HepG2 (cell line): ENCODE data around the gene ZBTB17. TPM values are rescaled to one million over a fixed set of nuclear protein-coding genes. Genes with fewer than 3 reads are reported as not detected.
A peak's percentile ranks its signal among the peaks of the same experiment; 100 is the strongest.

Experiments
- AKAP8 ChIP-seq: sonication (generic); formaldehyde crosslinking; IDR thresholded peaks from 2 replicates; pipeline ENCODE4 v1.5.1; 2020; ENCODE audit warnings: mild to moderate bottlenecking, missing genetic modification reagents
- ATF1 ChIP-seq: IDR thresholded peaks from 2 replicates; pipeline ENCODE4 v1.6.1; 2016; ENCODE audit warnings: mild to moderate bottlenecking, control low read depth
- CHD2 ChIP-seq: IDR thresholded peaks from 2 replicates; pipeline ENCODE4 v1.6.1; 2011; ENCODE audit warnings: low read depth, low read length, improper control_type of control experiment
- HNRNPK ChIP-seq: fragments of 200-400 bp; formaldehyde crosslinking; IDR thresholded peaks from 2 replicates; pipeline ENCODE4 v1.6.1; 2018; ENCODE audit warnings: low read length, low read depth, moderate library complexity, mild to moderate bottlenecking; ENCODE audit not compliant: poor library complexity, severe bottlenecking
- IKZF5 ChIP-seq: IDR thresholded peaks from 2 replicates; pipeline ENCODE4 v1.6.1; 2018; ENCODE audit warnings: missing genetic modification reagents, mild to moderate bottlenecking, missing compliant biosample characterization
- KAT7 ChIP-seq: IDR thresholded peaks from 2 replicates; pipeline ENCODE4 v1.6.1; 2018; ENCODE audit warnings: borderline replicate concordance, missing compliant biosample characterization
- KLF6 ChIP-seq: IDR thresholded peaks from 2 replicates; pipeline ENCODE4 v1.8.0; 2016; ENCODE audit warnings: missing biosample characterization, missing genetic modification reagents
- PBX3 ChIP-seq: sonication (generic); formaldehyde crosslinking; IDR thresholded peaks from 2 replicates; pipeline ENCODE4 v1.8.1; 2023; ENCODE audit warnings: missing genetic modification reagents, inconsistent platforms, borderline replicate concordance
- PCBP1 ChIP-seq: fragments of 200-400 bp; formaldehyde crosslinking; IDR thresholded peaks from 2 replicates; pipeline ENCODE4 v1.6.1; 2017; ENCODE audit warnings: mild to moderate bottlenecking, low read depth, low read length, borderline replicate concordance
- SP5 ChIP-seq: IDR thresholded peaks from 2 replicates; pipeline ENCODE4 v1.6.1; 2016; ENCODE audit warnings: low read depth, borderline replicate concordance
- ZBTB37 ChIP-seq: sonication (generic); formaldehyde crosslinking; IDR thresholded peaks from 2 replicates; pipeline ENCODE4 v1.4.0; 2020; ENCODE audit warnings: mild to moderate bottlenecking, missing genetic modification reagents
- ZFX ChIP-seq: sonication (generic); formaldehyde crosslinking; IDR thresholded peaks from 2 replicates; pipeline ENCODE4 v1.4.0; 2020; ENCODE audit warnings: mild to moderate bottlenecking, low read depth, missing genetic modification reagents, moderate library complexity
- ZNF12 ChIP-seq: sonication (generic); formaldehyde crosslinking; IDR thresholded peaks from 2 replicates; pipeline ENCODE4 v1.5.0; 2020; ENCODE audit warnings: missing genetic modification reagents
- ZNF225 ChIP-seq: sonication (generic); formaldehyde crosslinking; IDR thresholded peaks from 2 replicates; pipeline ENCODE4 v1.4.0; 2020; ENCODE audit warnings: mild to moderate bottlenecking, missing genetic modification reagents
- ZNF333 ChIP-seq: sonication (generic); formaldehyde crosslinking; IDR thresholded peaks from 2 replicates; pipeline ENCODE4 v1.4.0; 2020; ENCODE audit warnings: mild to moderate bottlenecking, missing genetic modification reagents, borderline replicate concordance
- ZNF563 ChIP-seq: sonication (generic); formaldehyde crosslinking; IDR thresholded peaks from 2 replicates; pipeline ENCODE4 v1.8.0; 2022; ENCODE audit warnings: mild to moderate bottlenecking, moderate library complexity, missing genetic modification reagents
- ZNF609 ChIP-seq: sonication (generic); formaldehyde crosslinking; IDR thresholded peaks from 2 replicates; pipeline ENCODE4 v1.4.0; 2020; ENCODE audit warnings: mild to moderate bottlenecking, missing genetic modification reagents, borderline replicate concordance
- ZNF703 ChIP-seq: sonication (generic); formaldehyde crosslinking; IDR thresholded peaks from 2 replicates; pipeline ENCODE4 v1.5.1; 2020; ENCODE audit warnings: missing genetic modification reagents, mild to moderate bottlenecking, moderate library complexity, borderline replicate concordance
- ZSCAN20 ChIP-seq: sonication (generic); formaldehyde crosslinking; IDR thresholded peaks from 2 replicates; pipeline ENCODE4 v1.4.0; 2020; ENCODE audit warnings: missing genetic modification reagents, mild to moderate bottlenecking, borderline replicate concordance
- polyA plus RNA-seq, 8 experiments: library from polyadenylated mRNA; depleted of rRNA in 3 of 8; stranded (reverse) in 7 of 8; unstranded in 1 of 8; fragments of >200 nt; fragmentation: Illumina TruSeq in 4 of 8; extraction: Trizol in 4 of 8; gene quantifications; 2 replicates each; pipeline versions ENCODE4 v1.2.1 to v1.2.3, GENCODE V29; 2011 to 2016; ENCODE audit warnings: low read depth in 4 of 8, missing spikeins in 1 of 8, mixed read lengths in 1 of 8; ENCODE audit not compliant: insufficient read depth in 1 of 8
- total RNA-seq, 5 experiments: library from RNA; depleted of rRNA; stranded (reverse); fragments of >200 nt; fragmentation: Illumina TruSeq; extraction: Trizol; gene quantifications; 2 replicates each; pipeline ENCODE4 v1.2.3, GENCODE V29; 2016; ENCODE audit warnings: low read depth in 1 of 5

The ZBTB17 gene
- total and polyA plus RNA-seq, 2 of the 13 experiments (the other 11 are each of a cell fraction or from before 2014, with no cell fraction given) = 16.7 to 17.0 TPM

GRCh38 chr1:16012590-16013219 lies 36.8 kb upstream of the ZBTB17 start (continued):
- no peak for TF ChIP-seq ZBTB37 (CRISPR knock-in tag)
- no peak for TF ChIP-seq ZNF333
- 0 out of 2 replicates have a peak, but pooled peaks have one; percentile 45 for TF ChIP-seq PCBP1
- no peak for TF ChIP-seq ZSCAN20 (CRISPR knock-in tag)
- no peak for TF ChIP-seq KAT7 (CRISPR knock-in tag)
- TF ChIP-seq ZFX (CRISPR knock-in tag) = peak; percentile 73; the same call in 1 of the 2 replicates
- TF ChIP-seq IKZF5 (CRISPR knock-in tag) = no peak
- no peak for TF ChIP-seq ATF1 (CRISPR knock-in tag)
- TF ChIP-seq KLF6 (CRISPR knock-in tag) = no peak
- no peak for TF ChIP-seq ZNF12 (CRISPR knock-in tag)
- peak; percentile 69; the same call in 1 of the 2 replicates for TF ChIP-seq AKAP8 (CRISPR knock-in tag)
- no peak for TF ChIP-seq PBX3 (CRISPR knock-in tag)
- TF ChIP-seq ZNF703 (CRISPR knock-in tag) = no peak
- TF ChIP-seq ZNF563 (CRISPR knock-in tag) = no peak
- TF ChIP-seq ZNF609 (CRISPR knock-in tag) = peak; percentile 39; the same call in 1 of the 2 replicates
- peak; percentile 73; the same call in 1 of the 2 replicates for TF ChIP-seq SP5 (CRISPR knock-in tag)
- TF ChIP-seq ZNF225 (CRISPR knock-in tag) = no peak
- TF ChIP-seq HNRNPK = no peak
- TF ChIP-seq CHD2 = no peak
